Calu3 (cell line): Measurements from ENCODE around the gene KRTAP10-4. TPM values are rescaled to one million over a fixed set of nuclear protein-coding genes. Genes with fewer than 3 reads are reported as not detected.
"Not testable (repeated sequence)": the region's sequence is repeated elsewhere in the genome, so short reads cannot be mapped to it uniquely, and the experiment has no call there.

Experiments used
- BruUV-seq: library from RNA; stranded (reverse); fragments of 400-500 nt; replicated peaks from 2 replicates; lab custom pipeline; 2021; lab: Mats Ljungman, UMichigan
- CTCF ChIA-PET: fragments of 300-600 bp; sonication (Branson Sonifier 250); formaldehyde crosslinking; loops from one replicate; lab custom pipeline; 2022; ENCODE audit warnings: antibody characterized with exemption; lab: Charles Lee
- DNase-seq: peaks from one replicate; pipeline ENCODE4 v3.0.0; 2022
- H3K27ac Mint-ChIP-seq: one replicate; pipeline ENCODE4 v1.8.0; 2022; ENCODE audit warnings: mixed read lengths; ENCODE audit not compliant: unreplicated experiment
- H3K27me3 Mint-ChIP-seq: one replicate; pipeline ENCODE4 v1.8.0; 2022; ENCODE audit warnings: mixed read lengths; ENCODE audit not compliant: unreplicated experiment
- H3K36me3 Mint-ChIP-seq: one replicate; pipeline ENCODE4 v1.8.0; 2022; ENCODE audit warnings: mild to moderate bottlenecking, moderate library complexity, mixed read lengths; ENCODE audit not compliant: insufficient read depth, unreplicated experiment
- H3K4me1 Mint-ChIP-seq: one replicate; pipeline ENCODE4 v1.8.0; 2022; ENCODE audit warnings: mild to moderate bottlenecking, low read depth, mixed read lengths; ENCODE audit not compliant: unreplicated experiment
- H3K4me3 Mint-ChIP-seq: one replicate; pipeline ENCODE4 v1.8.0; 2022; ENCODE audit warnings: mild to moderate bottlenecking, low read depth, moderate library complexity, mixed read lengths; ENCODE audit not compliant: unreplicated experiment
- H3K9me3 Mint-ChIP-seq: one replicate; pipeline ENCODE4 v1.8.0; 2022; ENCODE audit warnings: low read depth, mixed read lengths; ENCODE audit not compliant: unreplicated experiment
- CTCF ChIP-seq: fragments of 200-600 bp; IDR thresholded peaks from one replicate; pipeline ENCODE4 v1.8.0; 2022; ENCODE audit warnings: antibody characterized with exemption; ENCODE audit not compliant: unreplicated experiment
- intact Hi-C: fragments of 100-400 bp; cut with micrococcal nuclease; formaldehyde crosslinking; loops from one replicate; pipeline ENCODE4 v1.10.0; 2022; ENCODE audit not compliant: unreplicated experiment
- total RNA-seq: library from RNA; stranded (reverse); gene quantifications from 2 replicates; pipeline ENCODE4 v1.2.3, GENCODE V29; 2022

The KRTAP10-4 gene
- total RNA-seq, 1 experiment from 2014 or later: not detected

- no TSS peak for BruUV-seq
- Mint-ChIP-seq H3K9me3 (peaks cover 3% of the 10 kb centered on the region), H3K36me3 (no peaks in the 10 kb centered on the region), H3K27ac (no peak overlapping the region), H3K4me1 (peaks cover 9% of the 10 kb centered on the region), H3K27me3 (peaks cover 79% of the 10 kb centered on the region), H3K4me3 (no peak overlapping the region)
- intact Hi-C loops: no loop called here
- DNase-seq: no peak
- CTCF ChIA-PET: no interaction called here
- TF ChIP-seq CTCF: no peak
Observed at GRCh38 chr21:44547656-44548331, 25.7 kb upstream of the KRTAP10-4 start.

DNA sequence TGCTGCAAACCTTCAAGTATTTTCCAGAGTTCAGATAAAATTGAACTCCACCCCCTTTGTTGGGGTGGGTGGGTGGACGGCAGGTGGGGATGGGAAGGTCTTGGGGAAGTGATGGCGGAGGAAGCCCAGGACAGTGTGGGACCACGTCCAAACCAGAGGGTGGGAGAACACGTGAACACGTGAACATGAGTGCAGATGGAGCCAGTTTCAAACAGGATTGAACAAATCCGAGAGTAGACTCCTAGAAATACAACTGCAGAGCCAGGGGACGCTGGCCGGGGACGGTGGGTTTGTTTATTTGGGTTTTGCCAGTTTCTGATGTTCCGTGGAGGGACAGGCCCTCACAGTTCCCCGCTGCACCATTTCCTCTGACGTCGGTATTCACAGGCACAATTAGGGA, 25.1 kb upstream of the KRTAP10-4 start:
- no peak for TF ChIP-seq CTCF

GRCh38 chr21:44548922-44549321, 24.6 kb upstream of the KRTAP10-4 start:
- H3K4me3 Mint-ChIP-seq: no peak overlapping the region
- DNase-seq: no peak
- no TSS peak for BruUV-seq
- peaks cover 9% of the 10 kb centered on the region for H3K4me1 Mint-ChIP-seq
- CTCF ChIA-PET: no interaction called here
- no peaks in the 10 kb centered on the region for H3K36me3 Mint-ChIP-seq
- H3K9me3 Mint-ChIP-seq: peaks cover 3% of the 10 kb centered on the region
- peaks cover 90% of the 10 kb centered on the region for H3K27me3 Mint-ChIP-seq
- TF ChIP-seq CTCF: no peak
- intact Hi-C loops: no loop called here
- no peak overlapping the region for H3K27ac Mint-ChIP-seq

More for the DNA sequence above, 25.1 kb upstream of the KRTAP10-4 start:
- Mint-ChIP-seq H3K4me3 (no peak overlapping the region), H3K9me3 (peaks cover 3% of the 10 kb centered on the region), H3K27me3 (peaks cover 85% of the 10 kb centered on the region), H3K27ac (no peak overlapping the region), H3K4me1 (peaks cover 9% of the 10 kb centered on the region), H3K36me3 (no peaks in the 10 kb centered on the region)
- intact Hi-C loops: no loop called here
- DNase-seq: no peak
- no TSS peak for BruUV-seq
- CTCF ChIA-PET: no interaction called here

- TF ChIP-seq CTCF: no peak
- Mint-ChIP-seq H3K27me3 (peaks cover 98% of the 10 kb centered on the region), H3K27ac (no peak overlapping the region), H3K4me1 (peaks cover 9% of the 10 kb centered on the region), H3K9me3 (peaks cover 3% of the 10 kb centered on the region), H3K4me3 (no peak overlapping the region), H3K36me3 (no peaks in the 10 kb centered on the region)
- intact Hi-C loops: no loop called here
- CTCF ChIA-PET: interaction anchor here (1.3 kb wide), 1 partner anchor 43 kb away, joined by 3 read pairs; the partner anchor contains the start of gene KRTAP10-6
- no peak for DNase-seq
- BruUV-seq: no TSS peak
Observed at GRCh38 chr21:44549525-44550211, 23.9 kb upstream of the KRTAP10-4 start.

DNA sequence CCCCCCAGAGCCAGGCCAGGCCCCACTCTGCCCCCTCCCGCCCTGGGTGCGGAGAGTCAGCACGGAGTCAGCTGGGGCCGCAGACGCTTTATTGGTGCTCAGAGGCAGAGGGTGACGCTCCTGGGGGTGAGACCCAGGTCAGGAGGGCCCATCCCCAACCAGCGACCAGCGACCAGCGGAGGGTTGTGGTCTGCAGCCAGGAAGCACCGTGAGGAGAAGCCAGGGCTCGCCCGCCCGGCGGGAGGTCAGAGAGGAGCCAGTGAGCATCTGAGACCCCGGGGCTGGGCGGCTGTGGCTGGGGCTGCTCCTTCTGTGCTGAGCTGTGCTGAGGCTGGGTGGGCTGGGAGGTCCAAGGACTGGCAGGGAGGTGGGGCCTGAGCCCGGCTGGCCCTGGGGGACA, 23.2 kb upstream of the KRTAP10-4 start:
- H3K4me1 Mint-ChIP-seq, DNase-seq, H3K4me3 Mint-ChIP-seq, H3K9me3 Mint-ChIP-seq, H3K36me3 Mint-ChIP-seq, H3K27ac Mint-ChIP-seq, BruUV-seq, intact Hi-C loops: not testable (repeated sequence)
- peaks cover 100% of the 10 kb centered on the region for H3K27me3 Mint-ChIP-seq
- CTCF ChIA-PET: interaction anchor here (1.3 kb wide), 1 partner anchor 42 kb away, joined by 3 read pairs; the partner anchor contains the start of gene KRTAP10-6
